ENCODE measurements around the gene TRIM66.

DNA sequence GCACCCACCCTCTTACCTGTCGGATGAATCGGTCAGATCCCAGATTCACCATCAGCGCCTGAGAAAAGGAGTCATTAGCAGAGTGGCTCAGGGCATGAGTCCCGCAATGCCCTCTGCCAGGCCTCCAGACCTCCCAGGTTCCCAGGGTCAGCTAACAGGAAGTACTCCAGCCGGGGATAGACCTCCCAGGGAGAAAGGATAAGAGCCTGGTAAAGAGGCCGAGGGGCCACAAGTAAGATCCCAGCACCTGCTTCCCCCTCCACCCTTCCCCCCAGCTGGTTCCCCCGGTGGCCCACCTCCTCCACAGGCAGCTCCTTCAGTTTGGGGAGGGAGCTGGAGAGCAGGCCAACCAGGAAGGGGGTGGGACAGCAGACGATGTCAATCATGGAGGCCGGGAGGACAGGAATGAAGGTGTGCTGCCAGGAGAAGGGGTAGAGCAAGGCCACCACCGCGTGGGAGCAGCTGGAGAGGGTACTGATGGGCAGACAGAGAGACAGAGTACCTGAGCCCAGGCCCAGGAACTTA lies 16.5 kb upstream of the TRIM66 start:
- TF ChIP-seq, protein P1, sequence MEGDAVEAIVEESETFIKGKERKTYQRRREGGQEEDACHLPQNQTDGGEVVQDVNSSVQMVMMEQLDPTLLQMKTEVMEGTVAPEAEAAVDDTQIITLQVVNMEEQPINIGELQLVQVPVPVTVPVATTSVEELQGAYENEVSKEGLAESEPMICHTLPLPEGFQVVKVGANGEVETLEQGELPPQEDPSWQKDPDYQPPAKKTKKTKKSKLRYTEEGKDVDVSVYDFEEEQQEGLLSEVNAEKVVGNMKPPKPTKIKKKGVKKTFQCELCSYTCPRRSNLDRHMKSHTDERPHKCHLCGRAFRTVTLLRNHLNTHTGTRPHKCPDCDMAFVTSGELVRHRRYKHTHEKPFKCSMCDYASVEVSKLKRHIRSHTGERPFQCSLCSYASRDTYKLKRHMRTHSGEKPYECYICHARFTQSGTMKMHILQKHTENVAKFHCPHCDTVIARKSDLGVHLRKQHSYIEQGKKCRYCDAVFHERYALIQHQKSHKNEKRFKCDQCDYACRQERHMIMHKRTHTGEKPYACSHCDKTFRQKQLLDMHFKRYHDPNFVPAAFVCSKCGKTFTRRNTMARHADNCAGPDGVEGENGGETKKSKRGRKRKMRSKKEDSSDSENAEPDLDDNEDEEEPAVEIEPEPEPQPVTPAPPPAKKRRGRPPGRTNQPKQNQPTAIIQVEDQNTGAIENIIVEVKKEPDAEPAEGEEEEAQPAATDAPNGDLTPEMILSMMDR (IDR thresholded peaks at IDR 0.05) = no peak
- TF ChIP-seq POLR2A (IDR thresholded peaks at IDR 0.05) = no peak
